ENCODE measurements around the gene HIPK2. TPM values are rescaled to one million over a fixed set of nuclear protein-coding genes. Genes with fewer than 3 reads are reported as not detected.
A peak's percentile ranks its signal among the peaks of the same experiment; 100 is the strongest.

The HIPK2 gene
- total and polyA plus RNA-seq, 2 of the 4 experiments (the other 2 are of a cell fraction), result 22.0 to 27.1 TPM

DNA sequence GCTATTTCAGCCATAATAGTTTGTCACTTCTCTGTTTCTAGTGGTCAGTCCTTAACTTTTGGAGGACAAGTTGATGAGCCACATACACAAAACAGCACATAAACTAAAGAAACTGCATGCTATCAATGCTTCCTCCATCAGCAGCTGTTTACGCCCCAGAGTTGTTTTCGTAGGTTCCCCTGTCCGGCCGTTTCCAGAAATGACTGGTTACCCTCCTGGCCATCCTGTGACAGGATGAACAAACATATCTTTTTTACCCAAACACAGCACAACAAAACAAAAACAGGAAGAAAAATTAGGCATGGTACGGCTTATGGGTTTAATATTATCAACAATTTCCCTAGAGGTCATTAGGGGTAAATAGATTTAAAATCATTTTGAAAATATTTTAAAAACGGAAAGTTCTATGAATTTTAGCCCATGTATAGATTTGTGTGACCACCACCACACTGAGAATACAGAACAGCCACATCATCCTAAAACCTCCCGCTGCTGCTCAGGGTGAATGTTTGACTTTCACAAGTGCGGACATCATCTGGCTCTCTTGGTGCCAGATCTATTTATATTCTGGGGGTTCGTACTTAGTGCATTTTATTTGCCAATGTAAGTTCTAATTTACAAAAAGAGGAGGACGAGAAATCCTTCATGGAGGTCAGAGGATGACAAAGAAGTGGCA, 74.8 kb downstream of the HIPK2 start:
- Histone ChIP-seq H3K4me3 (ENCODE audit: insufficient read depth, low read depth, low read length) (no peak overlapping the region), H4K8ac (ENCODE audit: low read depth in 2 of 2, low read length in 2 of 2) (no peak overlapping the region), H3K14ac (replicated peaks; ENCODE audit: low read depth, low read length) (no peak overlapping the region; the same call in 1 of the 2 replicates), H2BK120ac (ENCODE audit: low read depth, low read length) (no peak overlapping the region), H2AK9ac (replicated peaks; ENCODE audit: low read depth, low read length, poor library complexity) (no peak overlapping the region), H3K23ac (ENCODE audit: low read depth, low read length) (no peak overlapping the region), H3K9ac (ENCODE audit: low read depth, low read length) (no peak overlapping the region), H4K20me1 (ENCODE audit: insufficient read depth, low read length) (peaks cover 98% of the 10 kb centered on the region), H3K4me1 (ENCODE audit: control insufficient read depth, insufficient read depth, low read length) (peaks cover 24% of the 10 kb centered on the region), H4K91ac (ENCODE audit: insufficient read depth, low read depth, low read length) (no peak overlapping the region), H3K56ac (ENCODE audit: extremely low read depth, insufficient read depth, low read length) (no peak overlapping the region), H3K9me3 (ENCODE audit: control insufficient read depth, insufficient read depth, low read length) (no peaks in the 10 kb centered on the region), H3K27ac (ENCODE audit: insufficient read depth, low read length) (no peak overlapping the region), H2AK5ac (ENCODE audit: low read depth, low read length) (peak overlapping the region; percentile 7; the same call in 1 of the 2 replicates), H2BK15ac (ENCODE audit: low read depth, low read length) (no peak overlapping the region), H4K5ac (ENCODE audit: low read depth, low read length) (no peak overlapping the region), H3K79me1 (ENCODE audit: low read depth in 1 of 2, low read length in 2 of 2) (peaks cover 75 to 99% of the 10 kb centered on the region in 2 experiments), H3K27me3 (ENCODE audit: control insufficient read depth, insufficient read depth, low read length) (no peaks in the 10 kb centered on the region), H3K9me1 (ENCODE audit: insufficient read depth, low read length) (peaks cover 69% of the 10 kb centered on the region), H3K36me3 (ENCODE audit: control insufficient read depth, insufficient read depth, low read length) (peaks cover 76% of the 10 kb centered on the region), H2AFZ (replicated peaks; ENCODE audit: low read length, poor library complexity) (no peak overlapping the region), H3K4ac (ENCODE audit: low read depth, low read length) (no peak overlapping the region), H2BK20ac (ENCODE audit: low read depth, low read length) (no peak overlapping the region), H3K18ac (ENCODE audit: low read depth, low read length) (no peak overlapping the region), H3K4me2 (ENCODE audit: low read depth, low read length) (no peak overlapping the region), H2BK5ac (ENCODE audit: low read depth, low read length, poor library complexity, severe bottlenecking) (no peak overlapping the region)
- intact Hi-C loops (cut with micrococcal nuclease) (no loop called here), in situ Hi-C loops (cut with MboI; ENCODE audit: low sequenced_read_pairs) (no loop called here), dilution Hi-C loops (cut with HindIII; ENCODE audit: low sequenced_read_pairs, unreplicated experiment) (no loop called here)
- DNase-seq (no peak), ATAC-seq (ENCODE audit: low read depth) (no peak)
- no TSS peak for BruUV-seq (replicated peaks)
- POLR2A ChIA-PET (ENCODE audit: unreplicated experiment), result no interaction called here
- 100% methylated on average over 1 of the region's 10 CpGs; no CpG with 5 or more reads in 1 of the 2 experiments for WGBS, 2 experiments (ENCODE audit: extremely low coverage in 2 of 2, insufficient read length in 1 of 2)
- CTCF ChIA-PET, result no interaction called here
- no peak for TF ChIP-seq CTCF (conservative IDR thresholded peaks at IDR 0.05; ENCODE audit: low read depth, low read length)

Measured in IMR-90 (cell line).